ENCODE results near the gene MAP6.

Gene MAP6

GRCh38 chr11:75547617-75548058 is 121.2 kb downstream of the MAP6 start:
- no peak for DNase-seq

GRCh38 chr11:75547177-75547576 is 121.7 kb downstream of the MAP6 start:
- no peak for DNase-seq

GRCh38 chr11:75543806-75544205 is 125.0 kb downstream of the MAP6 start:
- DNase-seq: no peak

- no peak for DNase-seq
These were observed 126.8 kb downstream of the MAP6 start for GRCh38 chr11:75542088-75542438.

- no peak for DNase-seq
These were observed 127.4 kb downstream of the MAP6 start for GRCh38 chr11:75541193-75542087.

GRCh38 chr11:75539459-75540334 is 129.1 kb downstream of the MAP6 start:
- DNase-seq: no peak

GRCh38 chr11:75538150-75538942 is 130.5 kb downstream of the MAP6 start:
- DNase-seq: no peak

GRCh38 chr11:75537740-75538139 is 131.1 kb downstream of the MAP6 start:
- DNase-seq: no peak
